Measurements from ENCODE around the gene DDN.

DNA sequence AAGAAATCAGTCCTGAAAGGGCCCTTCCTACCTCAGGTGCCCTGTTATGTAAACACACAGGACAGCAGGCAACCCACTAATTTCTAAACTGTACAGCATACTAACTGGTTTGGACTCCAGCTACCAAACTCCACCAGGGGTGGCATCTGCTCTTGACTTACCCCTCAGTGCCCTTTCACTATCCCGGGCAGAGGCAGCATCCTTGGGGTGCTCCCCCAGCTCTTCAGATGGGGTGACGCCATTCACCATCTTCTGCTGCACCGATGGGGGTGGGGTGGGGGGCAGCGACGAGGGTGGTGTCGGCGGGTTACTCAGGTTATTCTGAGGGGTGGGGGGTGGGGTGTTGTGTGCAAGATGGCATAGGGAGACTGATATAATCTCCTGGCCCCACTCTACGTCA is 30.9 kb upstream of the DDN start:
- TF ChIP-seq EZH2phosphoT487 (IDR thresholded peaks at IDR 0.05; ENCODE audit: borderline replicate concordance, low read length) (no peak), EZH2 (IDR thresholded peaks at IDR 0.05; ENCODE audit: low read length, unreplicated experiment) (no peak)
- TF ChIP-seq, protein P1, sequence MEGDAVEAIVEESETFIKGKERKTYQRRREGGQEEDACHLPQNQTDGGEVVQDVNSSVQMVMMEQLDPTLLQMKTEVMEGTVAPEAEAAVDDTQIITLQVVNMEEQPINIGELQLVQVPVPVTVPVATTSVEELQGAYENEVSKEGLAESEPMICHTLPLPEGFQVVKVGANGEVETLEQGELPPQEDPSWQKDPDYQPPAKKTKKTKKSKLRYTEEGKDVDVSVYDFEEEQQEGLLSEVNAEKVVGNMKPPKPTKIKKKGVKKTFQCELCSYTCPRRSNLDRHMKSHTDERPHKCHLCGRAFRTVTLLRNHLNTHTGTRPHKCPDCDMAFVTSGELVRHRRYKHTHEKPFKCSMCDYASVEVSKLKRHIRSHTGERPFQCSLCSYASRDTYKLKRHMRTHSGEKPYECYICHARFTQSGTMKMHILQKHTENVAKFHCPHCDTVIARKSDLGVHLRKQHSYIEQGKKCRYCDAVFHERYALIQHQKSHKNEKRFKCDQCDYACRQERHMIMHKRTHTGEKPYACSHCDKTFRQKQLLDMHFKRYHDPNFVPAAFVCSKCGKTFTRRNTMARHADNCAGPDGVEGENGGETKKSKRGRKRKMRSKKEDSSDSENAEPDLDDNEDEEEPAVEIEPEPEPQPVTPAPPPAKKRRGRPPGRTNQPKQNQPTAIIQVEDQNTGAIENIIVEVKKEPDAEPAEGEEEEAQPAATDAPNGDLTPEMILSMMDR (conservative IDR thresholded peaks at IDR 0.05; ENCODE audit: low read depth, low read length), result no peak

Measured in PC-3 (cell line).